Astrocyte (in vitro differentiated cells and primary cell): Measurements from ENCODE around the gene LIPI. TPM values are rescaled to one million over a fixed set of nuclear protein-coding genes. Genes with fewer than 3 reads are reported as not detected.

Experiments used
- DNase-seq: peaks from one replicate; pipeline ENCODE4 v3.0.0-alpha.2; 2010; ENCODE audit warnings: low read depth
- FAIRE-seq: peaks from 2 replicates; lab custom pipeline; 2011; peaks lifted over from hg19 to GRCh38; lab: Jason Lieb, UNC
- H2AFZ ChIP-seq: 2 replicates; pipeline ENCODE4 v1.6.0; 2012; ENCODE audit warnings: low read depth, low read length, inconsistent platforms
- H3K27ac ChIP-seq: 2 replicates; pipeline ENCODE4 v1.5.1; 2011; ENCODE audit warnings: low read depth, low read length, inconsistent platforms
- H3K27me3 ChIP-seq: 2 replicates; pipeline ENCODE4 v1.6.0; 2011; ENCODE audit warnings: low read length, inconsistent platforms; ENCODE audit not compliant: insufficient read depth
- H3K36me3 ChIP-seq: 2 replicates; pipeline ENCODE4 v1.5.1; 2011; ENCODE audit warnings: low read length, inconsistent platforms; ENCODE audit not compliant: insufficient read depth
- H3K4me1 ChIP-seq: 2 replicates; pipeline ENCODE4 v1.5.1; 2011; ENCODE audit warnings: low read length, inconsistent platforms; ENCODE audit not compliant: insufficient read depth
- H3K4me2 ChIP-seq: 2 replicates; pipeline ENCODE4 v1.6.0; 2012; ENCODE audit warnings: low read length, inconsistent platforms
- H3K4me3 ChIP-seq: 2 replicates; pipeline ENCODE4 v1.5.1; 2011; ENCODE audit warnings: low read depth, mild to moderate bottlenecking, low read length, inconsistent platforms; ENCODE audit not compliant: insufficient read depth
- H3K79me2 ChIP-seq: 2 replicates; pipeline ENCODE4 v1.6.0; 2012; ENCODE audit warnings: mild to moderate bottlenecking, low read length, inconsistent platforms; ENCODE audit not compliant: insufficient read depth
- H3K9ac ChIP-seq: 2 replicates; pipeline ENCODE4 v1.6.0; 2012; ENCODE audit warnings: mild to moderate bottlenecking, low read length, inconsistent platforms
- H3K9me3 ChIP-seq: 2 replicates; pipeline ENCODE4 v1.5.1; 2012; ENCODE audit warnings: low read depth, mild to moderate bottlenecking, low read length, inconsistent platforms; ENCODE audit not compliant: insufficient read depth
- H4K20me1 ChIP-seq: 2 replicates; pipeline ENCODE4 v1.6.0; 2012; ENCODE audit warnings: low read length, inconsistent platforms; ENCODE audit not compliant: insufficient read depth
- H3K27ac Mint-ChIP-seq: one replicate; pipeline ENCODE4 v1.8.0; 2021; ENCODE audit warnings: mild to moderate bottlenecking, mixed read lengths; ENCODE audit not compliant: unreplicated experiment
- H3K27me3 Mint-ChIP-seq: one replicate; pipeline ENCODE4 v1.8.0; 2021; ENCODE audit warnings: low read depth, mixed read lengths; ENCODE audit not compliant: unreplicated experiment
- H3K36me3 Mint-ChIP-seq: one replicate; pipeline ENCODE4 v1.8.0; 2021; ENCODE audit warnings: low read depth, mixed read lengths; ENCODE audit not compliant: unreplicated experiment
- H3K4me1 Mint-ChIP-seq: one replicate; pipeline ENCODE4 v1.8.0; 2021; ENCODE audit warnings: low read depth, mixed read lengths; ENCODE audit not compliant: unreplicated experiment
- H3K4me3 Mint-ChIP-seq: one replicate; pipeline ENCODE4 v1.8.0; 2021; ENCODE audit warnings: mild to moderate bottlenecking, moderate library complexity, mixed read lengths; ENCODE audit not compliant: unreplicated experiment
- H3K9me3 Mint-ChIP-seq: one replicate; pipeline ENCODE4 v1.8.0; 2021; ENCODE audit warnings: mild to moderate bottlenecking, mixed read lengths; ENCODE audit not compliant: unreplicated experiment
- EZH2 ChIP-seq: IDR thresholded peaks from 2 replicates; pipeline ENCODE4 v1.6.1; 2012; ENCODE audit warnings: mild to moderate bottlenecking, low read length, inconsistent platforms; ENCODE audit not compliant: insufficient read depth
- total RNA-seq: library from RNA; stranded (reverse); gene quantifications from 2 replicates; pipeline ENCODE4 v1.2.1, GENCODE V29; 2021
- TF ChIP-seq, protein P1 (sequence below): IDR thresholded peaks from 2 replicates; pipeline ENCODE4 v1.5.1; 2011; ENCODE audit warnings: low read depth, mild to moderate bottlenecking, inconsistent platforms, low read length, moderate library complexity; ENCODE audit not compliant: insufficient read depth

LIPI gene
- total RNA-seq, 1 donor from 2014 or later: not detected

- Histone ChIP-seq H2AFZ (no peak overlapping the region), H3K4me3 (no peak overlapping the region), H3K4me1 (no peaks in the 10 kb centered on the region), H3K9me3 (peaks cover 4% of the 10 kb centered on the region), H3K27ac (no peak overlapping the region), H3K4me2 (no peak overlapping the region), H3K27me3 (no peaks in the 10 kb centered on the region), H4K20me1 (no peaks in the 10 kb centered on the region), H3K79me2 (no peaks in the 10 kb centered on the region), H3K36me3 (no peaks in the 10 kb centered on the region), H3K9ac (no peak overlapping the region)
- no peak for FAIRE-seq
- Mint-ChIP-seq H3K27me3 (peaks cover 3% of the 10 kb centered on the region), H3K27ac (no peak overlapping the region), H3K9me3 (no peaks in the 10 kb centered on the region), H3K4me3 (no peak overlapping the region), H3K36me3 (no peaks in the 10 kb centered on the region), H3K4me1 (no peaks in the 10 kb centered on the region)
- TF ChIP-seq, protein P1, sequence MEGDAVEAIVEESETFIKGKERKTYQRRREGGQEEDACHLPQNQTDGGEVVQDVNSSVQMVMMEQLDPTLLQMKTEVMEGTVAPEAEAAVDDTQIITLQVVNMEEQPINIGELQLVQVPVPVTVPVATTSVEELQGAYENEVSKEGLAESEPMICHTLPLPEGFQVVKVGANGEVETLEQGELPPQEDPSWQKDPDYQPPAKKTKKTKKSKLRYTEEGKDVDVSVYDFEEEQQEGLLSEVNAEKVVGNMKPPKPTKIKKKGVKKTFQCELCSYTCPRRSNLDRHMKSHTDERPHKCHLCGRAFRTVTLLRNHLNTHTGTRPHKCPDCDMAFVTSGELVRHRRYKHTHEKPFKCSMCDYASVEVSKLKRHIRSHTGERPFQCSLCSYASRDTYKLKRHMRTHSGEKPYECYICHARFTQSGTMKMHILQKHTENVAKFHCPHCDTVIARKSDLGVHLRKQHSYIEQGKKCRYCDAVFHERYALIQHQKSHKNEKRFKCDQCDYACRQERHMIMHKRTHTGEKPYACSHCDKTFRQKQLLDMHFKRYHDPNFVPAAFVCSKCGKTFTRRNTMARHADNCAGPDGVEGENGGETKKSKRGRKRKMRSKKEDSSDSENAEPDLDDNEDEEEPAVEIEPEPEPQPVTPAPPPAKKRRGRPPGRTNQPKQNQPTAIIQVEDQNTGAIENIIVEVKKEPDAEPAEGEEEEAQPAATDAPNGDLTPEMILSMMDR: no peak
- no peak for TF ChIP-seq EZH2
- DNase-seq: no peak
These were observed 111.2 kb downstream of the LIPI start for GRCh38 chr21:14099570-14099969.

DNA sequence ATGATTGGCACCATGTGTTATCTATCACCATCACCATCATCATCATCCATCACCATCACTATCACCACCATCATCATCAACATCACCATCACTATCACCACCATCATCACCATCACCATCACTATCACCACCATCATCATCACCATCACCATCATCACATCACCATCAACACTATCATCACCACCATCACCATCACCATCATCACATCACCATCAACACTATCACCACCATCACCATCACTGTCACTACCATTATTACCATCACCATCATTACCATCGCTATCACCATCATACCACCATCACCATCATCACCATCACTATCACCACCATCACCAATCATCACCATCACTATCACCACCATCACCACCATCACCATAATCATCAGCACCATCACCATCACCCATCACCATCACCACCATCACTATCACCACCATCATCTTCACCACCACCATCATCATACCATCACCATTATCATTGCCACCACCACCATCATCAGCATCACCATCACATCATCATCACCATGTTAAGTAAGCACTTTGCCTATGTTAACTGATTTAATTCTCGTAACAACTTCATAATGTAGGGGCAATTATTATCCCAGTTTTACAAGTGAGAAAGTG lies 112.8 kb downstream of the LIPI start:
- TF ChIP-seq, protein P1: no peak
- no peak for TF ChIP-seq EZH2
- no peaks in the 10 kb centered on the region for H3K36me3 ChIP-seq
- H3K4me3 ChIP-seq: no peak overlapping the region
- Mint-ChIP-seq H3K27ac (no peak overlapping the region), H3K4me3 (no peak overlapping the region), H3K4me1 (no peaks in the 10 kb centered on the region), H3K27me3 (peaks cover 3% of the 10 kb centered on the region), H3K9me3 (no peaks in the 10 kb centered on the region), H3K36me3 (no peaks in the 10 kb centered on the region)
- peaks cover 4% of the 10 kb centered on the region for H3K9me3 ChIP-seq
- FAIRE-seq: no peak
- H4K20me1 ChIP-seq: no peaks in the 10 kb centered on the region
- no peak overlapping the region for H2AFZ ChIP-seq
- no peaks in the 10 kb centered on the region for H3K79me2 ChIP-seq
- no peak for DNase-seq
- no peak overlapping the region for H3K4me2 ChIP-seq
- H3K4me1 ChIP-seq: no peaks in the 10 kb centered on the region
- no peak overlapping the region for H3K27ac ChIP-seq
- no peak overlapping the region for H3K9ac ChIP-seq
- H3K27me3 ChIP-seq: no peaks in the 10 kb centered on the region

DNA sequence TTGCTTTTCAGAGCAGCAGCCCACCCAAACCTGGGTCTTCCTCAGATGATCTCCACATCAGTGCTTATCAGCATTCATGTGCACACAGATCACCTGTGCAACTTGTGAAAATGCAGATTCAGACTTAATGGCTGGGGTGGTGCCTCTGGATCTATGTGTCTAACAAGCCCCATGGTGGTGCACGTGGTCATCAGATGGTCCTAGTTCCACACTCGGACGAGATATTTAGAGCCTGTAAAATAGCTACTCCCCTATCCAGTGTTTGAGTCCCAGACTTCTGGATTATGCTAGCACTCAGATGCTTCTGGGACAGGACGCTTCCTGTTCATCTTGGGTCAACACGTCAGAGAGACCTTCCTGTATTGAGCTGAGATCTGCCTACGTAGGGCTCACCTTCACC lies 114.2 kb downstream of the LIPI start:
- TF ChIP-seq EZH2: no peak
- TF ChIP-seq, protein P1: no peak
- H4K20me1 ChIP-seq: no peaks in the 10 kb centered on the region

More for the DNA sequence above, 114.2 kb downstream of the LIPI start:
- Histone ChIP-seq H3K9me3 (peaks cover 4% of the 10 kb centered on the region), H3K79me2 (no peaks in the 10 kb centered on the region), H3K4me1 (no peaks in the 10 kb centered on the region), H3K9ac (no peak overlapping the region), H3K27me3 (no peaks in the 10 kb centered on the region), H3K27ac (no peak overlapping the region), H3K4me3 (no peak overlapping the region), H2AFZ (no peak overlapping the region), H3K36me3 (no peaks in the 10 kb centered on the region), H3K4me2 (no peak overlapping the region)
- Mint-ChIP-seq H3K27ac (no peak overlapping the region), H3K4me1 (peaks cover 4% of the 10 kb centered on the region), H3K27me3 (peaks cover 3% of the 10 kb centered on the region), H3K4me3 (no peak overlapping the region), H3K36me3 (no peaks in the 10 kb centered on the region), H3K9me3 (no peaks in the 10 kb centered on the region)
- no peak for FAIRE-seq
- no peak for DNase-seq
